ENCODE measurements around the gene TSKU.

Gene TSKU

DNA sequence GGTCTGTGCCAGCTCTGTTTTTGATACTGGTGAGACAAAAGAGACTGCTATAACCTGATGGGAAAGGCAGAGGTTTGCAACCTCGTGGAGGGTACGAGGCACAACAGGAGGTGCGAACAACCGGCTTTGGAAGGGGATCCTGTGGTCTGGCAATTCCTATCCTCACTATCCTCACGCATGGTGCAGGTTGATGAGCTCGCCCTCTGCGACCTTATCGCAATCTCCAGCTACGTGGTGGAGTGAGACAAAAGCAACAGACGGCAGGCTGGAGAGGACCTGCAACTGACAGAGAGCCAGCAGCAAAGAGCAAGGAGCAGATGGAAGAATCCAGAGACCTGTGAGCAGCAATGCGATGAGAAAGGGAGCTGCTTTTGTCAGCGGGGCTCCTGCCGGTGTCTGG is 47.3 kb upstream of the TSKU start:
- no peaks in the 10 kb centered on the region for H3K27me3 ChIP-seq (replicated peaks; ENCODE audit: insufficient read depth, low read length)
- H2AFZ ChIP-seq (ENCODE audit: low read length): no peak overlapping the region
- no peak overlapping the region for H3K9ac ChIP-seq (ENCODE audit: low read length)
- no peak overlapping the region for H3K27ac ChIP-seq (ENCODE audit: low read length)
- no peaks in the 10 kb centered on the region for H3K9me2 ChIP-seq (replicated peaks; ENCODE audit: insufficient read depth, low read length)
- no peaks in the 10 kb centered on the region for H3K9me3 ChIP-seq (replicated peaks; ENCODE audit: insufficient read depth, low read length)
- DNase-seq: no peak
- H3K4me3 ChIP-seq (ENCODE audit: low read length): no peak overlapping the region
- H3K4me2 ChIP-seq (ENCODE audit: low read depth, low read length): no peak overlapping the region
- no peaks in the 10 kb centered on the region for H3F3A ChIP-seq (ENCODE audit: insufficient read depth, low read length)
- H3K4me1 ChIP-seq (ENCODE audit: low read length): no peaks in the 10 kb centered on the region
- TF ChIP-seq, protein P1, sequence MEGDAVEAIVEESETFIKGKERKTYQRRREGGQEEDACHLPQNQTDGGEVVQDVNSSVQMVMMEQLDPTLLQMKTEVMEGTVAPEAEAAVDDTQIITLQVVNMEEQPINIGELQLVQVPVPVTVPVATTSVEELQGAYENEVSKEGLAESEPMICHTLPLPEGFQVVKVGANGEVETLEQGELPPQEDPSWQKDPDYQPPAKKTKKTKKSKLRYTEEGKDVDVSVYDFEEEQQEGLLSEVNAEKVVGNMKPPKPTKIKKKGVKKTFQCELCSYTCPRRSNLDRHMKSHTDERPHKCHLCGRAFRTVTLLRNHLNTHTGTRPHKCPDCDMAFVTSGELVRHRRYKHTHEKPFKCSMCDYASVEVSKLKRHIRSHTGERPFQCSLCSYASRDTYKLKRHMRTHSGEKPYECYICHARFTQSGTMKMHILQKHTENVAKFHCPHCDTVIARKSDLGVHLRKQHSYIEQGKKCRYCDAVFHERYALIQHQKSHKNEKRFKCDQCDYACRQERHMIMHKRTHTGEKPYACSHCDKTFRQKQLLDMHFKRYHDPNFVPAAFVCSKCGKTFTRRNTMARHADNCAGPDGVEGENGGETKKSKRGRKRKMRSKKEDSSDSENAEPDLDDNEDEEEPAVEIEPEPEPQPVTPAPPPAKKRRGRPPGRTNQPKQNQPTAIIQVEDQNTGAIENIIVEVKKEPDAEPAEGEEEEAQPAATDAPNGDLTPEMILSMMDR (IDR thresholded peaks at IDR 0.05; ENCODE audit: low read length): no peak
- no peak for TF ChIP-seq EZH2 (optimal IDR thresholded peaks at IDR 0.05; ENCODE audit: low read depth, low read length)
- no peak for TF ChIP-seq EZH2phosphoT487 (IDR thresholded peaks at IDR 0.05; ENCODE audit: low read length)
- H3K79me2 ChIP-seq (ENCODE audit: low read length): no peaks in the 10 kb centered on the region
- no peaks in the 10 kb centered on the region for H3K36me3 ChIP-seq (replicated peaks; ENCODE audit: insufficient read depth, low read length)
- H4K20me1 ChIP-seq (ENCODE audit: insufficient read depth, low read length): no peaks in the 10 kb centered on the region

DNA sequence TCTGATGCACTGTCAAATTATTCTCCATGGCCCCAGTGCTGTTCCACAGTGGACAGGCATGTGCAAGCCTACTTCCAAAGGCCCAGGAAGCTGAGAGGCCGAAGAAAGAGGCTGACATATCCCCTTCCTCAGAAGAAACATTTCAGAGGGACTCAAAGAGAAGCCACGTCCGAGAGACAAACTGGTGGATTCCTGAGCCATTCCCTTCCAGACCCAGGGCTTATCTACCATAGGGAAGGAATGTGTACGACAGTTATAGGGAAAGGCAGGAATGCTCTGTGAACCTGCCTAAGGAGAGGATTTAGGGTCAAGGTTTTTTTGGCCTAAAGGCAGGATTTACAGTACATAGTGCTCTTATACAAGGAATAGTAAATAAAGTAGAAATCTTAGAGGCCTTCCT is 46.9 kb upstream of the TSKU start:
- Histone ChIP-seq H3F3A (ENCODE audit: insufficient read depth, low read length) (no peaks in the 10 kb centered on the region), H3K27ac (ENCODE audit: low read length) (no peak overlapping the region), H3K9me3 (replicated peaks; ENCODE audit: insufficient read depth, low read length) (no peaks in the 10 kb centered on the region), H3K9me2 (replicated peaks; ENCODE audit: insufficient read depth, low read length) (no peaks in the 10 kb centered on the region), H3K4me1 (ENCODE audit: low read length) (no peaks in the 10 kb centered on the region), H3K36me3 (replicated peaks; ENCODE audit: insufficient read depth, low read length) (no peaks in the 10 kb centered on the region), H3K4me2 (ENCODE audit: low read depth, low read length) (no peak overlapping the region), H3K4me3 (ENCODE audit: low read length) (no peak overlapping the region), H3K27me3 (replicated peaks; ENCODE audit: insufficient read depth, low read length) (no peaks in the 10 kb centered on the region), H4K20me1 (ENCODE audit: insufficient read depth, low read length) (no peaks in the 10 kb centered on the region), H3K9ac (ENCODE audit: low read length) (no peak overlapping the region), H2AFZ (ENCODE audit: low read length) (no peak overlapping the region), H3K79me2 (ENCODE audit: low read length) (no peaks in the 10 kb centered on the region)
- no peak for TF ChIP-seq EZH2 (optimal IDR thresholded peaks at IDR 0.05; ENCODE audit: low read depth, low read length)
- TF ChIP-seq, protein P1 (IDR thresholded peaks at IDR 0.05; ENCODE audit: low read length): no peak
- no peak for TF ChIP-seq EZH2phosphoT487 (IDR thresholded peaks at IDR 0.05; ENCODE audit: low read length)
- DNase-seq: no peak

DNA sequence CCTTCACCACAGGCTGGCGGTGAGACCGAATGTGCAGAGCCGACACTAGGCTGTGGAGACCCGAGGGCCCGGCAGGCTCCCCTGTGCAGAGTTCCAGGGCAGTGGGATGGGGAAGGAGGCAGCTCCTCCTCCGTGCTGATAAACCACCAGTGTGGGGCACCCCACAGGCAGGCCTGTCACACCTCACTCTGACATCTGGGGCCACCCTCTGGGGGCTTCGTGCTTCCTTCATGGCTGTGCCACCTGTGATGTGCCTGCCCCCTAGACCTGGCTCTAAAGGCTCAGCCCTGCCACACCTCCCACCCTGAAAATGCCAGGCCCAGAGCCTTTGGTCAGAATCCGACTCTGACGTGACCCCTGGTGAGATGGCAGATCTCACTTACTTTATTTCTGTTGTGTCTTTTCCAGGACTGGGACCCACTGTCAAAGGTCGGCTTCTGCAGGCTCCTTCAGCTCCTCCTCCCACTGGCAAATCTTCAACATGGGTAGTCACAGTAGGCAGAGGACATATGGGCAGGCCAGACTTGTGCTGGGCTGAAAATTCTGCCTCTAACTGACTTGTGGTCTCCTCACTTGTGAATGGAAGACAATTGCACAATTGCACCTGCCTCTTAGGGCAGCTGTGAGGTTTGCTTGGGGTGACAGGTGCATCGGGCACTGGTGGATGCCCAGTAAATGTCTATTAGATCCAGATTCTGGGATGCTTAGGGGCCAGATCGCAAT is 46.2 kb upstream of the TSKU start:
- DNase-seq: no peak
- no peak overlapping the region for H3K27ac ChIP-seq (ENCODE audit: low read length)
- TF ChIP-seq EZH2 (optimal IDR thresholded peaks at IDR 0.05; ENCODE audit: low read depth, low read length): no peak
- no peak for TF ChIP-seq EZH2phosphoT487 (IDR thresholded peaks at IDR 0.05; ENCODE audit: low read length)
- TF ChIP-seq, protein P1 (IDR thresholded peaks at IDR 0.05; ENCODE audit: low read length): no peak

More for the DNA sequence above, 46.2 kb upstream of the TSKU start:
- H3K4me2 ChIP-seq (ENCODE audit: low read depth, low read length): no peak overlapping the region
- no peaks in the 10 kb centered on the region for H3K4me1 ChIP-seq (ENCODE audit: low read length)
- H3F3A ChIP-seq (ENCODE audit: insufficient read depth, low read length): no peaks in the 10 kb centered on the region
- no peak overlapping the region for H3K4me3 ChIP-seq (ENCODE audit: low read length)
- no peaks in the 10 kb centered on the region for H4K20me1 ChIP-seq (ENCODE audit: insufficient read depth, low read length)
- no peaks in the 10 kb centered on the region for H3K9me2 ChIP-seq (replicated peaks; ENCODE audit: insufficient read depth, low read length)
- H3K9me3 ChIP-seq (replicated peaks; ENCODE audit: insufficient read depth, low read length): no peaks in the 10 kb centered on the region
- H3K36me3 ChIP-seq (replicated peaks; ENCODE audit: insufficient read depth, low read length): no peaks in the 10 kb centered on the region
- H3K79me2 ChIP-seq (ENCODE audit: low read length): no peaks in the 10 kb centered on the region
- H2AFZ ChIP-seq (ENCODE audit: low read length): no peak overlapping the region
- no peak overlapping the region for H3K9ac ChIP-seq (ENCODE audit: low read length)
- no peaks in the 10 kb centered on the region for H3K27me3 ChIP-seq (replicated peaks; ENCODE audit: insufficient read depth, low read length)

Measured in MM.1S (cell line).